Subcutaneous abdominal adipose tissue (tissue), 5 donors: ENCODE data around the gene SBNO2.
A peak's percentile ranks its signal among the peaks of the same experiment; 100 is the strongest.
"Not testable (repeated sequence)": the region's sequence is repeated elsewhere in the genome, so short reads cannot be mapped to it uniquely, and the experiment has no call there.

Experiments
- H3K27ac ChIP-seq: one replicate; pipeline ENCODE4 v1.7.0; 2013; ENCODE audit warnings: low read depth, mild to moderate bottlenecking, inconsistent platforms, low read length, moderate library complexity
- H3K27me3 ChIP-seq, 5 donors: one replicate each; pipeline ENCODE4 v1.7.0; 2013; ENCODE audit warnings: low read length in 5 of 5, inconsistent platforms in 1 of 5; ENCODE audit not compliant: control insufficient read depth in 5 of 5, insufficient read depth in 4 of 5
- H3K36me3 ChIP-seq, 5 donors: one replicate each; pipeline ENCODE4 v1.7.0; 2013; ENCODE audit warnings: low read length in 5 of 5; ENCODE audit not compliant: control insufficient read depth in 5 of 5, insufficient read depth in 5 of 5
- H3K4me1 ChIP-seq, 5 donors: one replicate each; pipeline ENCODE4 v1.7.0; 2013; ENCODE audit warnings: low read length in 5 of 5, mild to moderate bottlenecking in 3 of 5, moderate library complexity in 1 of 5; ENCODE audit not compliant: control insufficient read depth in 5 of 5, insufficient read depth in 5 of 5
- H3K4me3 ChIP-seq, 5 donors: one replicate each; pipeline ENCODE4 v1.7.0; 2013; ENCODE audit warnings: low read length in 5 of 5, low read depth in 1 of 5
- H3K9ac ChIP-seq, 5 donors: one replicate each; pipeline ENCODE4 v1.7.0; 2013; ENCODE audit warnings: low read length in 5 of 5, mild to moderate bottlenecking in 4 of 5, moderate library complexity in 3 of 5
- H3K9me3 ChIP-seq, 5 donors: one replicate each; pipeline ENCODE4 v1.7.0; 2013; ENCODE audit warnings: low read length in 5 of 5; ENCODE audit not compliant: control insufficient read depth in 5 of 5
- donor health status: healthy.
- donor health status: healthy.
- donor health status: healthy.
- donor health status: healthy.
- donor health status: healthy.

SBNO2 gene

DNA sequence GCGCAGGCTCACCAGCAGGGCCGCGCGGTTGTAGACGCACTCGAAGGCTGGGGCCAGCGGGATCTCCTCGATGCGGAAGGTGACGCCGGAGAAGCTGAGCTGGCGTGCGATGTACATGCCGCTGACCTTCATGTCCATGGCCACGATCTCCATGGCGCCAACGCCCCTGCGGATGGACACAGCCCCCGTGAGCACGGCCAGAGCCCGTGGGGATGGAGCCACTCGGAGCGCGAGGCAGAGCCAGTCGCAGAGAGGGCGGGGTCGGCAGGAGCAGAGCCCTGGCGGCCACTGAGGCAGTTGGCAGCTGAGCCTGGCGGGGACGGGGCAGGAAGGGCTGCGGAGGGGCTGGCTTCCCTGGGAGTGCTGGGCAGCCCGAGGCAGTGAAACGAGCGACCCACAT is 55.1 kb downstream of the SBNO2 start:
- Histone ChIP-seq H3K9ac (no peak overlapping the region), H3K4me3 (no peak overlapping the region), H3K9me3 (no peaks in the 10 kb centered on the region), H3K27ac (no peak overlapping the region), H3K4me1 (peaks cover 0 to 4% (median 4%) of the 10 kb centered on the region in 5 donors), H3K27me3 (no peaks in the 10 kb centered on the region), H3K36me3 (peaks cover 0 to 90% (median 82%) of the 10 kb centered on the region in 5 donors)

DNA sequence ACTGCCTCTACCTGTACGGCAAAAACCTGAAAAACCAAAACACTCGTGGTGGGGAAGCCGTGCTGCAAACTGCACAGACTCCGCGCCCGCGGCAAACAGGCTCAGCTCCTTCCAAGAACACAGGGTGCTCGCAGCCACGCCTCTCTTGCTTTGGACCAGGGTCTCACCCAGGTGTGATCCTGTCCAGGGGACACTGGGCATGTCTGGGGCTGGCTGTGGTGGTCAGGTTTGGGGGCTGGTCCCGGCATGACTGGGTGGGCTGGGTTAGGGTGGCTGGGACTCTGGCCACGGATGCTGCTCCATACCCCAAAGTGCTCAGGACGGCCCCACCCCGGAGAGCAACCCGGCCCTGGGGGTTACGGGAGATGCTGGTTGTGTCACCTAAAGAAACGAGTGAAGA is 56.4 kb downstream of the SBNO2 start:
- H3K27me3 ChIP-seq: no peaks in the 10 kb centered on the region
- no peak overlapping the region for H3K4me3 ChIP-seq
- no peaks in the 10 kb centered on the region for H3K9me3 ChIP-seq
- peaks cover 0 to 84% (median 74%) of the 10 kb centered on the region in 5 donors for H3K36me3 ChIP-seq
- H3K9ac ChIP-seq: no peak overlapping the region
- peaks cover 0 to 18% (median 15%) of the 10 kb centered on the region in 5 donors for H3K4me1 ChIP-seq
- H3K27ac ChIP-seq: no peak overlapping the region

DNA sequence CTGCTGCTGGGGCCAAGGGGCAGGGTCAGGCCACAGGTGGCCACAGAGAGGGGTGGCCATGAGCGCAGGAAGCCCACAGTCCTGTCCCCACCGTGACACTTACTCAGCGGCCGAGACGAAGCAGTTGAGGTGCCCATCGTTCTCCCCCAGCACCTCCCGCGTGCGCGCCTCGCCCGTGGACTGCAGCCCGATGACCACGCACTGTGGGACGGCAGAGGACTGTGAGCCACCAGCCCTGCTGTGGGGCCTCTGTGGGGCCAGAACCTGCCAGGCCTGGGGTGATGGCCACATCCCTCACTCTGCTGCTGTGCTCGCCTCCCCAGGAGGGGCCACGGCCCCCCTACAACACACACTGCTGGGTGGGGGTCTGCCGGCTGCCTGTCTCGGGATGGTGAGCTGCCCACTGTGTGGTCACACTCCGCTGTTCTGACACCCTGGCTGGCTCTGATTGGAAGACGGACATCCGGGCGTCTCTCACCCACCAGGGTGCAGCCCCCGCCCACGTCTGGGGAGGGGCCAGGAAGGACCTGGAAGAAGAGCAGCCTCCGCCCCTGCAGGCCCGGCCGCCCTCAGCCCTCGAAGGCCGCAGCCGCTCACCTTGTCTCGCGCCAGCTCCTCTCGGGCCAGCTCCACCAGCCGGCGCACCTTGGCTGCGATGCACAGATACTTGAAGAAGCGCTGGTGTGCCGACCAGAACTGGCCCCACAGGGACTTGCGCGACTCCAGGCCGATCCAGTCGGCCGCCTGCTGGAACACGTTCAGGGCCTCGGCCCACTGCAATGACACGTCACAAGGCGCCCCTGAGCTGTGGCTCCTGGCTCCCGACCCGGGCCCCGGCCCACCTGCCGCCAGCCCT is 57.1 kb downstream of the SBNO2 start:
- H3K4me3 ChIP-seq: no peak overlapping the region
- H3K27me3 ChIP-seq: no peaks in the 10 kb centered on the region
- no peaks in the 10 kb centered on the region for H3K9me3 ChIP-seq
- H3K36me3 ChIP-seq: peaks cover 0 to 82% (median 75%) of the 10 kb centered on the region in 5 donors
- no peak overlapping the region for H3K9ac ChIP-seq
- H3K4me1 ChIP-seq: peaks cover 0 to 21% (median 16%) of the 10 kb centered on the region in 5 donors
- no peak overlapping the region for H3K27ac ChIP-seq

DNA sequence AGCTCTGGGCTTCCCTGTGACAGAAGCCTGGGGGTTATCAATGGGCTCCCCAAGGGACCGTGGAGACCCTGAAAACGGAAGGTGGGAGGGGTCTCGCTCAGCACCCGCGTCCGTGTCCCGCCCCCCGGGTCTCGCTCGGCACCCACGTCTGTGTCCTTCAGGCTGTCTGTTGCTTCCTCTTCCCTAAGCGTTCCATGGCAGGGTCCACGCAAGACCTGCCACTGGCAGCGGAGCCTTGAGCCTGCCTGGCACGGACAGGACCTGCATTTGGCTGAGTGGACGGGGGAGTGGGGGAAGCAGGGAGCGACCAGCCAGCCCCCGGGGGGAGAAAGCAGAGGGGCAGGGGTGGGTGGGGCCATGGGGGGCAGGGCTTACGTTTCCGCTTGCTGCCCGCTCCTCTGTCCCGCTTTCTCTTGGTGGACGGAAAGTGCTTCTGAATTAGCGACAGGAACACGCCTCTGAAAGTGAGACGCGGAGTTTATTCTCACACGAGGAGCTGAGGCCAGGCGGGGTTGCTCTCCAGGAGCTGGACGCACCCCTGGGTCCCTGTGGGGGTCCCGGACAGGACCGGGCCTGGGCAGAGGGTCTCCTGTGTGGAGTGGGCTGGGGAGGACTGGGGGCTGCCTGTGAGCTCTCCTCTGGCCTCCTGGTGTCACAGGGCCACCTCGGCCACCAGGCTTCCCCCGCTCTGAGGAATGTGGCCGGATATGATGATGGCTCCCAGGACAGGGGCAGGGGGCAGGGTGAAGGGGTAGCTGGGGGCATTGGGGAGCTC is 58.2 kb downstream of the SBNO2 start:
- Histone ChIP-seq H3K4me1 (peaks cover 0 to 21% (median 18%) of the 10 kb centered on the region in 5 donors), H3K36me3 (peaks cover 0 to 75% (median 69%) of the 10 kb centered on the region in 5 donors), H3K9me3 (no peaks in the 10 kb centered on the region), H3K27me3 (no peaks in the 10 kb centered on the region), H3K9ac (no peak overlapping the region), H3K4me3 (no peak overlapping the region), H3K27ac (no peak overlapping the region)

DNA sequence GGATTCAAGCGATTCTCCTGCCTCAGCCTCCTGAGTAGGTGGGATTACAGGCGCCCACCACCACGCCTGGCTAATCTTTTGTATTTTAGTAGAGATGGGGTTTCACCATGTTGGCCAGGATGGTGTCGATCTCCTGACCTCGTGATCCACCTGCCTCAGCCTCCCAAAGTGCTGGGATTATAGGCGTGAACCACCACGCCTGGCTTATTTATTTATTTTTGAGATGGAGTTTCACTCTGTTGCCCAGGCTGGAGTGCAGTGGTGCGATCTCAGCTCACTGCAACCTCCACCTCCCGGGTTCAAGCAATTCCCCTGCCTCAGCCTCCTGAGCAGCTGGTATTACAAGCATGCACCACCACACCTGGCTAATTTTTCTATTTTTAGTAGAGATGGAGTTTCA is 59.3 kb downstream of the SBNO2 start:
- not testable (repeated sequence) for H3K27me3 ChIP-seq, H3K27ac ChIP-seq, H3K4me3 ChIP-seq, H3K9me3 ChIP-seq, H3K9ac ChIP-seq
- Histone ChIP-seq H3K4me1 (peaks cover 2 to 23% (median 19%) of the 10 kb centered on the region in 5 donors), H3K36me3 (peaks cover 0 to 75% (median 71%) of the 10 kb centered on the region in 5 donors)

DNA sequence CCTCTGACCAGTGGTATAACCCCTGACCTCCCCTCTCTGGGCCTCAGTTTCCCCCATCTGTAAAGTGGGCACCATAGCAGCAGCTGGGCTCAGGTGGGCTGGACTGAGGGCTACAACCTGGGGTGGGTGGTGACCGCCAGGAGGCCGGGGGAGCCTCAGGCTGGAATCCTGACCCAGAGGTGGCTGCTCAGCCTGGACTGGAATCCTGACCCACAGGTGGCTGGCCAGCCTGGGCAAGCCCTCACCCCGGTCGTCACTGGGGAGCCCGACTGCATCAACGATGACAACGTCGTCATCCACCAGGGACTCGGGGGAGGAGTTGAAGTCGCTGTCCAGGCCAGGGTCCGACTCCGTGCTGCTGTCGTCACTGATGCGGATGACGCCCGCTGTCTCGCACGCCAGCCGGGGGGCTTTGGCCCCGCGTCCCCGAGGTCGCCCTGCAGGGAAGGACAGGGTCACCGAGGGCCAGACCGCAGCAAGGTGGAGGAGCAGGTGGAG is 60.0 kb downstream of the SBNO2 start:
- no peaks in the 10 kb centered on the region for H3K27me3 ChIP-seq
- H3K27ac ChIP-seq: peak overlapping the region; percentile 70
- H3K9ac ChIP-seq: peak overlapping the region in 4 of 5 donors; percentile 26 to 60 (median 48)
- H3K4me1 ChIP-seq: peaks cover 2 to 23% (median 19%) of the 10 kb centered on the region in 5 donors
- peak overlapping the region in 2 of 5 donors; percentile 22 to 45 for H3K4me3 ChIP-seq
- H3K36me3 ChIP-seq: peaks cover 0 to 74% (median 67%) of the 10 kb centered on the region in 5 donors
- H3K9me3 ChIP-seq: no peaks in the 10 kb centered on the region

DNA sequence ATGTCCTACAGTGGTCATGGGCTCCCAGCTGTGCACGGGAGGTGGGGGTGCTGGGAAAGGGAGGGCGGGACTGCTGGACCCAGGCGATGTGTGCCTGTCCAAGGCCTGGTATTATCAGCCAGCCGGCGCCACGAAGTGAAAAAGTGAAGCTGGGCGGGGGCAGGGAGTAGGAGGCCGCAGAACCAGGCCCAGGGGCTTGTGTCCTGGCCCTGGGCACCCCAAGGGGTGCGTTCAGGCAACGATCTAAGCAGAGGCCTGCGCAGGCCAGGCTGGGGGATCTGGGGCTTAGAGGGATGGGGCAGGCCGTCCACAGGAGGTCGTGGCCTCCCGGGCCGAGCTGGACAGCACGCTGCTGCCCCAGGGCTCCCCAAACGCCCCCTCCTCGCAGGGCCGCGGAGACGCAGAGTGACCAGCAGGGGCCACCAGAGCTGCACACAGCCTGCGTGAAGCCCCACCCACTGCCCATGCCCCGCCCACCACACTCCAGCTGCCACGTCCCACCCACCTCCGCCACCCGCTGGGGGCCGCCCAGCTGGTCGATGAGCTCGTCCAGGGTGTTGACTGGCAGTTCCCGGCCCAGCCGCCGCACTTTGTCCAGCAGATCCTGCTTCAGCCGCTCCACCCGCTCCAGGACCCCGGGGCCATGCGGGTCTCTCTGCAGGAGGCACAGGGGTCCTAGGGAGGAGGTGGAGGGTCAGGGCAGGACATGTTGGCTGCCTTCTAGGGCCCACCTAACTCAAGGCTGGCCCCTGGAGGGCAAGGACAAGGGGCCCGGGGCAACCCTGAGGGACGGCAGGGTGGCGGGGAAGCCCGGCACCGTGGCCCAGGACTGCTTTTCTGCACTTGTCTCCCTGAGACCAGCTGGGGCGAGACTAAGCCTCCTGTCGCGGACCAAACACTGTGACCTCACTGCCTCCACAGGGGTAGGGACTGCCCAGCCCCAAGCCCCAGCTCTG is 60.8 kb downstream of the SBNO2 start:
- Histone ChIP-seq H3K4me3 (peak overlapping the region in 4 of 5 donors; percentile 6 to 45 (median 32)), H3K27me3 (no peaks in the 10 kb centered on the region), H3K36me3 (peaks cover 0 to 72% (median 66%) of the 10 kb centered on the region in 5 donors), H3K9me3 (no peaks in the 10 kb centered on the region), H3K27ac (peak overlapping the region; percentile 70), H3K4me1 (peaks cover 2 to 23% (median 19%) of the 10 kb centered on the region in 5 donors), H3K9ac (peak overlapping the region in 4 of 5 donors; percentile 26 to 60 (median 48))

DNA sequence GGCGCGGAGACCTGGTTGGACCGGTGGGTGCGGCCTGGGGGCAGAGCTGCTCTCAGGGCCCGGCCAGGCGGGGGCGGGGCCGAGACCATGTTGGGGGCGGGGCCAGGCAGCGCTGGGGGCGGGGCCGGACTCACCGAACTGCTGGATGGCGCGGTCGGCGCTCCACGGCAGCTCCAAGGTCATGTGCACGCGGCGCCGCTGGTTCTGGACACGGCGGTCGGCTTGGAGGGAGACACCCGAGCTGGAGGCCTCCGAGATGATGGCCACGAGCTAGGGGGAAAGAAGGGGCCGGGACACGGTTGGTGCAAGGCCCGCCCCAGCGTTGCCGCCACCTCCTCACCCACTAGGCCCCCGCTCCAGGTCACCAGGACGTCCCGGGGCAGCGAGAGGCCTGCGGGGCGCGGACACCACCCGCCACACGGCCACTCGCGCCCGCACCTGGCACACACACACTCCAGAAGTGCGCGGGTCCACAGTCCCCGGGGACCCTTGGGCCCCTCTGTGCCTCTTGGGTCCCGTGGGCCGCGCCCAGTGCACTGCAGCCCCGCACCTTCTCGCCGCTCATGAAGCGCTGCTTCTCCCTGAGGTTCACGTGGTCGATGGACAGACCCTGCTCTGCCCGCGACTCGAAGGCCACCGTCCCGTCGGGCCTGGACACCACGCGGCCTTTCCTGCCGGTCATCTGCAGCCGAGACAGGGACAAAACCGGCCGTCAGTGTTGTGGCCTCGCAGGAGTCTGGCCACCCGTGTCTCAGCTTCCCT is 61.6 kb downstream of the SBNO2 start:
- H3K27ac ChIP-seq: peak overlapping the region; percentile 70
- no peak overlapping the region for H3K9ac ChIP-seq
- H3K4me3 ChIP-seq: no peak overlapping the region

More for the DNA sequence above, 61.6 kb downstream of the SBNO2 start:
- Histone ChIP-seq H3K27me3 (no peaks in the 10 kb centered on the region), H3K9me3 (no peaks in the 10 kb centered on the region), H3K36me3 (peaks cover 0 to 70% (median 63%) of the 10 kb centered on the region in 5 donors), H3K4me1 (peaks cover 2 to 24% (median 20%) of the 10 kb centered on the region in 5 donors)
